DOHH2 (cell line): Measurements from ENCODE around the gene GLYATL1.

Experiments used
- CTCF ChIP-seq: fragments of 200-600 bp; sonication (generic); IDR thresholded peaks from one replicate; pipeline ENCODE4 v1.5.1; 2014; ENCODE audit warnings: antibody characterized with exemption, mild to moderate bottlenecking, low read depth, low read length; ENCODE audit not compliant: poor library complexity, severe bottlenecking
- EZH2phosphoT487 ChIP-seq: fragments of 200-600 bp; sonication (generic); IDR thresholded peaks from 2 replicates; pipeline ENCODE4 v1.6.1; 2017; ENCODE audit warnings: borderline replicate concordance, mild to moderate bottlenecking, antibody characterized with exemption, low read length, moderate library complexity, mixed read lengths

- TF ChIP-seq CTCF (no peak), EZH2phosphoT487 (no peak)
Observed at GRCh38 chr11:58998480-58999290, 59.4 kb downstream of the GLYATL1 start.
